GM18526 (cell line): ENCODE measurements around the gene CTRL.

Source experiments
- POLR2A ChIP-seq: IDR thresholded peaks from 3 replicates; pipeline ENCODE4 v1.6.1; 2011; ENCODE audit not compliant: insufficient read length; ENCODE audit errors: extremely low read depth

CTRL gene

DNA sequence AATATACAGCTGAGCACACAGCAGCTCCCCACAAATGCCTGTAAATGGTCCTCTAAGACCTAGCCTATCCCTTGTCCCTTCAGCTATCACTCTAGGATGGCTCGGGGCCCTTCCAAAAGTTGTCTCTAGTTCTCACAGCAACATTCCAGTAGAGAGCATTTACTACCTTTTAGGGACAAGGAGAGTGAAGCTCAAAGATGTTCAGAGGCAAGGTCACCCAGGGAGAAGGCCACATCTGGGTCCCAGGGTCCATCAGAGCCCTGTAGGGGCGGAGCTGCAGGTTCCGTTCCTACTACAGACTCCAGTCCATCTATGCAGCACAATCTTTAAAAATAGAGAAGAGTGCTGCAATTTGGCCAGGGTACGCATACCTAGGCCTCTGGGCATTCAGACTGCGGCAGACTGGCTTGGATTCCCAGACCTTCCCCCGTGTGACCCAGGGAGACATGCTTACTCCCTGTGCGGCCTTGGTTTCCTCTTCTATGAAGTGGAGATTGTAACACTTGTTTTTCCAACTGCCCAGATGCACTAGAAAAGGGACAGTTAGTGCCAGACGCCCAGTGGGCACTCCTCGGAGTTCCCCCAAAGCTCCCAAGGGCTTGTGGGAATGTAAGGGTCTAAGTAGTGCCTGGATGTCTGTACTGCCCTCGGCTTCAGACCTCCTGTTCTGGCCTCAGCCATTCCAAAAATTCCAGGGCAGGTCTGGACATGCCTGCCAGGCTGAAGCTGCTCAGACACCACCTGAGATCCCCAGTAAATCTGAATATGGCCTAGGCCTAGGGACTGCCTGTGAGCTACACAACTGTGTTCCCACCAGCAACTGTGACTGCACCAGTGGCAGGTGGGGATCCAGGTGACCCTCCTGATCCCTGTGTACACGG lies 34.2 kb upstream of the CTRL start:
- no peak for TF ChIP-seq POLR2A

DNA sequence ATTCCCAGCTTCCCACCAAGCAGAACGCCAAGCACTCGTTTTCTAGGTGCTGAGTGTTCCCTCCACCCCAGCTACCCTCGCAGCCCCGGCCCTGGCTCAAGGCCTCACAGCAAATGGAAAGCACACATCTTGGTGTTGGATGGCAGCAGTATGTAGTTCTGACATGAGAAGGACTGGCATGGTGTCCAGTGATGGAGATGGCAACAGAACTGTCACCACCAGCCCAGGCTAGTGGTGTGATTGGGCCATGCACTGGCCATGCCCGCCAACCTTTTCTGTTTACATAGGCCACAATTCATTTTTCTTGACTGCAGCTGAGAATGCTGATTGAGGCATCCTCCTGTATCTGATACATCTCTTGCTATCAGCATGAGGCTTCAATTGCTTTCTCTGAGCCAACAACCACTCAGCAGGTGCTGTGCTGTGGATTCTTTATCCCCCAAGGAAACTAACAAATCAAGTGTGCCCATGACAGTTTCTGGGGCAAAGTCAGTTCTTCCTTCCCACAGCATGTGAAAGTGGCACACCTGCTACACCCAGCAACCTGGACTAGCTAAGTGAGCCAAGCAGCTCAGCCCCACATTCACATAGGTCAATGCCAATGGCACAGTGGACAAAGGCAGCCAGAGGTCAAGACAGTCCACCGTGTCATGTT lies 32.9 kb upstream of the CTRL start:
- TF ChIP-seq POLR2A: no peak

DNA sequence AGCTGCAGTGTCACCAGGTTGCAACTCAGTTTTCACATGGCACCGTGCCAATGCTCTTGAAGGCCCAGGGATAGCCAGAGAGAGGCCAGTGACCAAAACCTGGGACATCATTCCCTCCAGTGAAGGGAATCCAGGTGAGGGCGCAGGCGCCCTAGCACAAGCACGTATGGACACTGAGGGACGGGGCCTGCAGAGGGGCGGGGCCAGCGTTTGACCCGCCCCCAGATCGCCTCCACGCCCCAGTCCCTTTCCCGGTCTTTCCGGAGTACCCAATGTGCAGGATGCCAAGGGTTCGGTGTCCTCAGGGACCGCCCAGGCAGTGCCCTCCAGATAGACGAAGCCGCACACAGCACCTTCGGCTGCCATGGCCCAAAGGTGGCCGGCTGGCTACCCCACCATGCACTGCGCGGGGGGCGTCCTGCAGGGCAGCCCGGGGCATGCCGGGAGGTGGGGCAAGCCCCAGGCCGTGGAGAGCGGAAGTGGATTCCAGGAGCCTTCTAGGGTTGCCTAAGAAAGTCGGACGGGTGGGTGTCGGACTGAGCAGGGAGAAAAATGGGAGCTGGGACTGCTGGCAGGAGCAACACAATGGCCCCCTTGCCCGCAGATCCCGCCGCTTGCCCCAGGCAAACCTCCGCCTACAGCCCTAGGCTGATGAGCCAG lies 32.1 kb upstream of the CTRL start:
- no peak for TF ChIP-seq POLR2A

DNA sequence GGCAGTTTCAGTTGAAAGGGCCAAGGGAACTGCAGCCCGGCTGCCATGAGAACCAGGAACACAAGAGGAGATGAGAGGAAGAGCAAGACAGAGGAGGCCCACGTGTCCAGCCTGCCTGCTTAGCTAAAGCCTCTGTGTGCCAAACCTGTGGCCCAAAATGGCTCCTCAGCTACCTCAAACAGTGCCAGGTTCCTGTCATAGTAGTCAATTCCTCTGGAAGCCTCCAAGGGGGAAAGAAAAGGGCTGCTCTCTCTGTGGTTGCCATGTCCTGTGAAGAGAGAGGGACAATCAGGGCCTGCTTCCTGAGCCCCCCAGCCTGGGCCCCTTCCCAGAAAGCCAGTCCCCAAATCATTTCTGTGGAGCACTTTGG lies 31.6 kb upstream of the CTRL start:
- TF ChIP-seq POLR2A: no peak

DNA sequence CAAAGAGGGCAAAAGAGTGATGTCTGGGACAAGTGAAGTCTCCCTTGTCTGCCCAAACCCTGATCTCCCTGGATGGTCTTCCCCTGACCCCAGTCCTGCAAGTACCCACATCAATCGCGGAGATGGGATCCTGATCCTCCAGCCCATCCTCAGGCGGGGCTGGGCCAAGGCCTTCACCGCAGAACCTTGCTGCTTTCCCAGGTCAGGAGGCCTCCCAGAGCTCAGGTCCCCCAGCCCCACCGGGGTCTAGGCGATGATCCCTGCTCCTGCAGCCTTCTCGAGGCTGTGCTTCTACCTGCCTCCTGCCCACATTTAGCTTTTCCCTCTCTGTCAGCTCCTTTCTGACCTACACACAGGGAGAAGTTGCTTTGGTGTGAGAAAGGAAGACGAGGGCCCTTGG lies 30.5 kb upstream of the CTRL start:
- TF ChIP-seq POLR2A: no peak

DNA sequence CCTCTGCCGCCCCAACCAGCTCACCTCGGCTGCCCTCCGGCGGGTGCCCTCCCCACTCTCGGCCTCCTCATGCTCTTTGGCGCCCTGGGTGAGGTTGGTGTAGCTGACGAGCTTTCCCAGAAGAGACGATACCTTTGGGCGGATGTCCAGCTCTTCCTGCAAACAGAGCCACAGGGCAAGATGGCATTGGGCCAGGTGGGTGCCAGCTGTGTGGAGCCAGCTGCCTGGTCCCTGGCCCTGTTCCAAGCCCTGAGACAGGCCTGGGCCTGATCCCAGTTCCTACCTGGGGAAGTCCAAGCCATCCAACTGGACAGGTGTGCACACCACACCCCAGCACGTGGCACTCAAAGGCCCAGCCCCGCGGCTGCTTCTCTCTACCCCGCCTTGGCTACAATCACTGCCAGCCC lies 29.9 kb upstream of the CTRL start:
- no peak for TF ChIP-seq POLR2A

DNA sequence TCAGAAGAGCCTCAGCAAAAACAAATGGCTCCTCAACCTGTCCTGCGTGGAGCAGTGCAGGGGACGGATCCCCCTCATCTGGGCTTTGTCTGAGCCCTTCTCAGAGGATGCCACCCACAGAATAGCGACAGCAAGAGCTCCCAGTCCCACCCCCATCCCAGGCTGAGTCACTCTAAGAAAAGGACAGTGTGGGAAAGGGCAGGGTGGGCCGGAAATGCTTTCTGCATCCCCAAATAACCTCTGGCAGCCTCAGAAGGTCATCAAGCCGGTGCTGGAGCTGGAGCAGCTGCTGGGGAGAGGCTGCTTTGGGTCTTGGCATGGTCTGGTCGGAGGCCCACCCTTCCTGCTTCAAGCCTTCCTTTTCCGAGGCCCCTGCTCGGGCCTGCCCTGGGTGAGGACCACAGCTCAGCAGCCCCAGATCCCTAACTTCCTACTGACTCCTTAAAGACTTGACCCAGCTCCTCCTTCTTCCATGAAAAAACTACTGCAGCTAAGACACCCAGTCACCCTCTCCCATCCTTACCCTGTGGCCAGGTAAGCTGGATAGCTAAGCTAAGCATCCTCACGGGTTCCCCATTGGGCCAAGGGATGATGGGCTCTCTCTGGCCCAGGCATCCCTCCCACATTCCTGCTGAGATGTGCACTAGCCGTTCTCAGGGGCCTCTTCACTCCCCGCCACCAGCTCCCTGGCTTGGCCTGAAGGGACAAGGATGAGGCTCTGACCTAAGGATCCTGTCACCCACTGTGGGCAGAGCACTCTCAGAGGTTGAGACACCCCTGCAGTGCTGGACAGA lies 28.1 kb upstream of the CTRL start:
- TF ChIP-seq POLR2A: no peak

DNA sequence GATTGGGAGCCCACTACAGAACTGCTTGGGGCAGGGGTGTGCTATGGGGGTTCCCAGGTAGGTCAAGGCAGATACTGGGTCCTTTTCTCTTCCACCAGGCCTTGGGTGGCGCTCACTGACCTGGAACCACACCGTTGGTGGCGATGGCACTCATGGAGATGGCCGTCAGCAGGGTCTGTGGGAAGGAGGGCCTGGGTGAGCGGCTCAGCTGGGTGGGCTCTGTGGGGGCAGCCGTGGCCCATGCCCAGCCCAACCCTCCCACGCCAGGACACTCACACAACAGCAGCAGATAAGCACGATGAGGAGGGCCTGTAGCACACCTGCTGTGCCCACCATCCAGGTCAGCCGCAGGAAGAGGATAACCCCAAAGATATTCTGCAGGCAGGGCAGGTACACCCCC lies 26.0 kb upstream of the CTRL start:
- TF ChIP-seq POLR2A: no peak

DNA sequence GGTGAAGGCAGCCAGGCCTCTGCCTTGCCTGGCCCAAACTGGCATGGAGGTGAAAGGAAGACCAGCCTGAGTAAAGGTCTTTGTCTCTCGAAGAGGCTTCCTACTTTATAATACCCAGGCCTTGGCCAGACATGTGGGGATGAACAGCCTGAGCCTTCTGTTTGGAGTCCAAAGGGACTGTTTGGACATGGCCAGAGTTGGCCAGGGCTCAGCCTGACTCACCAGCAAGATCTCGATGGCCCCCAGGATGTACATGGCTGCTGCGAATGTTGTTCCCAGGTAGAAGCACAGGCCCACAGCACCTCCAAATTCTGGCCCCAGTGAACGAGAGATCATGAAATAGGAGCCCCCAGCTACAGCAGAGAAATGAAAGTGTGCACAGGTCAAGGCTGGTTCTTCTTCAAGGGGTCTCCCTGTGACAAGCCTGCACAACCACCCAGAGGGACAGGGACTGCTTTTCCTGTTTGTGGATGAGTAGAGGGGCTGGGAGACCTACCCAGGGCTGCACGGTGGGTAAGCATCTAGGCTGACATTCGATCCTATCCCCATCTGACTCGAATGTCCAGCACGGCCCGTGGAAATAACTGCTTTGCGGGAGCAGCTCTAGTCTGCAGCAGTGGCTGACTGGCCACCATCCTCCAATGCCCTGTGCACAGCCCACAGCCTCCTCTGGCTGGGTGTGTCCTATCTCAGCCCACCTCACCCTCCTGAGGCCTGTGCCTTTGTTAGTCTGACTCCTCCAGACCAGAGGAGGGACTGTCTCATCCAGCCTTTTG lies 22.9 kb upstream of the CTRL start:
- TF ChIP-seq POLR2A: no peak

DNA sequence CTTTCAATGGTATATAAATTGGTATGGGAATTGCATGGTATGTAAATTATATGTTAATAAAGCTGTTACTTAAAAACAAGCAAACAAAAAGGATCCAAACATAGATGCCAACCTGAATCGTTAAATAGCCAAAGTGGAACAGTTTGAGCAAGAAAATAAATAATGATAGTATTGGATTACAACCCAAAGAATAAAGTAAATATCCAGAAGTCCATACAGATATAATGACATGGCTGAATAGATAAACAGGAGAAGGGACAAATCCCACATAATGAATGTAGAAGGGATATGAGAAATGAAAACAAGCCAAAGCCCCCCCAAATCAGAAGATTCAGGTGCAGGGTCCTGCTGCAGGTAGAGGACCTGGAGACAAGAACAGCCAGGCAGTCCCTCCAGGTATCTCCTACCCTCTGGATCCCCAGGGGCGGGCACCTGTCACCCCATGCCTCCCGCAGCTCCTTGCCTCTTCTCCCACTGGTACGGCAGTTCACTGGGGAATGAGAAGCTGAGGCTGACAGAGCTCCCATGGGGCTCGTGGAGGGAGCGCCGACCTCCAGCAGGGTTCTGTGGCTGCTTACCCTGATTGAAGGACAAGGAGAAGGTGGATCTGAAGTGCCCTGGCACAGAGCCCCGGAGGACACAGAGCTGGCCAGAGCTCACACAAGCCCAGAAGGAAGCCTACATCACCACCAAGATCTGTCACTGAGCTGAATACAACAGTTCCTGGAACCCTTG lies 22.1 kb upstream of the CTRL start:
- no peak for TF ChIP-seq POLR2A

DNA sequence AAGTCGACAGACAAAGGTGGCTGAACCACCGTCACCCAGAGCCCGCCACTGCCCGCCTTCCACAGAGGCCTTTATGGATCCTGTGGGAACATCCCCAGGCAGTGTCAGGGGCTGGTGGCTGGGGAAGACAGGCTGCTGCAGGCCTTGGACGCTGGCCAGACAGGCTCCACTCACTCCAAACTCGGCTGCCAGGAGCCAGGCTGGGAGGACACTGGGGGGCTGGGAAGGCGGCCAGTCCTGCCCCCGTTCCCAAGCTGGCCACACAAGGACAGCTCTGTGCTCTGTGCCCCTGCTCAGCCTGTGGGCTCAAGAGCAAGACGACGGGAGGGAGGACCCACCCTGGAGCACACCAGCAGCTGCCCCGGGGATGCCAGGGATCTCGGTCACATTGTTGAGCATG lies 19.8 kb upstream of the CTRL start:
- no peak for TF ChIP-seq POLR2A

DNA sequence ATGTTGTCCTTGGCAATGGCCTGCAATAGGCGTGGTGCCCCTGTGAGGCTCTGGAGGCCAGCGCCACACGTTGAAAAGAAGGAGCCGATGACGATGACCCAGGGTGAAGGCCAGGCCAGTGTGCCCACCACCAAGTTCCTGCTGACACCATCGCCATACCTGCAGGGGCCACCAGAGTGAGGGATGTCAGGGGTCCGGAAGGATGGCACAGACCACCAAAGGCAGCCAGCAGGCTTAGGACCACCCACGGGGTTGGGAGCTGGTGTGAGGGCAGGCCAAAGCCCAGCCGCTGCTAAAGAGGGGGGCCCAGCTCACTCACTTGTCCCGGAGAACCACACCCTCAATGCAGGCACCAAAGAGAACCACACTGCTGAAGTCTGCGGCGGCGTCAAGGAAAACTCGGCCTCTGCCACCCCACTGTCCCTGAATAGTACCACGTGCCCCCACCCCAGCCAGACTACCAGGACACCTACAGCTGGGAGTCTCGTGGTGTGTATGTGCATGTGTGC lies 18.7 kb upstream of the CTRL start:
- no peak for TF ChIP-seq POLR2A

DNA sequence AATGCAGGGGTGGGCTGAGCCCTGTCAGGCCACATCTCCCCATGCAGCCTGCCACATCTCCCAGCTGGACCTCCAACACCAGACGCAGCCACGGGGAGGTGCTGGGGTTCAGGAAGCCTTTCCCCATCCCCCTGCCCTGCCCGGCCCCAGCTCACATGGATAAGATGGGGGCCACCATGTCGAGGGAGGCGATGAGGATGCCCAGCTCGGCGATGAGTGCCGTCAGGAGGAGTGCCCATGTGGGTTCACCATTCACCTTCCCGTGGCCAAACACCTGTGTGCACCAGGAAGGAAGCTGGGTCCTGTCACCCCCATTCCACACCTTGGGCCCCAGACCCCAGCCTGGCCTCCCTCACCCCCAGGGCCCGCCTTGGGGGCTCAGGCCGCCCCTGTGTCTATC lies 18.0 kb upstream of the CTRL start:
- no peak for TF ChIP-seq POLR2A

DNA sequence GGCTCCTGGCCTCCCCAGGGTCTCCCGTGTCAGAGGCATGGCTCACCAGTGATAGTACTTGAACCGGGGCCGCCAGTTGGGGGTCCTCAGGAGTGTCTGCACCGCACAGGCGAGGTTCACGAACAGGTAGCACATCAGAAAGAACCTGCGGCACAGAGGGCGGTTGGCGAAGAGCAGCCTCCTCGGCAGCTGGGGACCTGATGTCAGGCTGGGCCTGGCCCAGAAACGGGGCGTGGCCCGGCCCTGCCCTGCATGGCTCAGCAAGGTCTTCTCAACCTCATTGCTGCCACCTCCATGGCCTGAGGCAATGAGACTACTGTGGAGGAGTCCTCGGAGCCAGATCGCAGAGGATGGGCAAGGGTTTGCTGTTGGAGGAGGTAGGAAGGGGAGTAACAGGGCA lies 16.4 kb upstream of the CTRL start:
- TF ChIP-seq POLR2A: no peak

DNA sequence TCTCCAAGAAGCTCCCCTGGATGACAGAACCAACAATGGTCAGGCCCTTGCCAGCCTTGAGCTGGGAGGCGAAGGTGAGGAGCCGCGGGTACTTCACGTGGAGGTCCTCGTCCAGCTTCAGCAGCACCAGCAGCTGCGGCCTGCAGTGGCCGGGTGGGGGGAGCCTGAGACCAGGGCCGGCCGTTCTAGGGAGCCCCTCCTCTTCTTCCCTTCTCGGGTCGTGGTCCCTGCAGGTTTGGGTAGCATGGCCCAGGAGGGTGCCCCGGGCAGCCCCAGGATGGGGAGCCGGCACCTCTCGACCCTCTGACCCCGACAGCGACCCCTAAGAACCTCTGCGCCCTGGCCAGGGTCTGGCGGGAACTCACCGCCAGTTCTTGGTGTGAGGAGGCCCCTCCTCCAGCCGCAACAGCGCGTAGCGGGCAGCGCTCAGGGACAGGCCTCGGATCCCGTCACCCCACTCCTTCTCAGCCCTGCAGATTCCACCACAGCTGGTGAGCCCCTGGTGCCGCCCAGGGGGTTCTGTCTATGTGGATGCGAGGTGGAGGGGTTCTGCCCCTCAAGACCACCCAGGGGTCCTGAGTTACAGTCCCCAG lies 15.4 kb upstream of the CTRL start:
- no peak for TF ChIP-seq POLR2A
